B cell (primary cell): ENCODE results near the gene P4HA2. TPM values are rescaled to one million over a fixed set of nuclear protein-coding genes. Genes with fewer than 3 reads are reported as not detected.
A peak's percentile ranks its signal among the peaks of the same experiment; 100 is the strongest.

Experiments used
- ATAC-seq: fragments of 200-7000 bp; cut with Tn5 transposase; one replicate; pipeline ENCODE4 v1.10.0; 2021; ENCODE audit warnings: low read depth, mild to moderate bottlenecking, moderate number of reproducible peaks, moderate library complexity
- CTCF ChIA-PET: fragments of 350-600 bp; sonication (Branson Sonifier 250); formaldehyde crosslinking; loops from one replicate; lab custom pipeline; 2021; ENCODE audit warnings: antibody characterized with exemption, inconsistent platforms; lab: Charles Lee
- POLR2A ChIA-PET: fragments of 350-600 bp; sonication (Branson Sonifier 250); formaldehyde crosslinking; loops from one replicate; lab custom pipeline; 2021; ENCODE audit warnings: antibody characterized with exemption; lab: Charles Lee
- DNase-seq: peaks from one replicate; pipeline ENCODE4 v3.0.0; 2013
- H2AFZ ChIP-seq: 2 replicates; pipeline ENCODE4 v1.6.1; 2012; ENCODE audit warnings: mild to moderate bottlenecking, low read depth, low read length; ENCODE audit not compliant: insufficient read depth, poor library complexity, severe bottlenecking
- H3K27ac ChIP-seq, 2 donors: 1 replicate in 1 of 2; 2 replicates in 1 of 2; pipeline ENCODE4 v1.5.1; 2012 to 2013; ENCODE audit warnings: low read length in 2 of 2, mild to moderate bottlenecking in 2 of 2, moderate library complexity in 1 of 2
- H3K27me3 ChIP-seq, 4 experiments: fragments of 200-600 bp in 1 of 4; sonication (generic) in 1 of 4; replicated peaks in 1 of 4; 1 replicate in 2 of 4; 2 replicates in 2 of 4; pipeline versions ENCODE4 v1.6.1 to v1.7.0; 2013 to 2016; ENCODE audit warnings: low read length in 3 of 4, mild to moderate bottlenecking in 2 of 4, mixed read lengths in 1 of 4, moderate library complexity in 1 of 4; ENCODE audit not compliant: insufficient read depth in 4 of 4, control insufficient read depth in 3 of 4; ENCODE audit errors: control extremely low read depth in 1 of 4
- H3K36me3 ChIP-seq, 2 experiments: replicated peaks in 1 of 2; 1 replicate in 1 of 2; 2 replicates in 1 of 2; pipeline versions ENCODE4 v1.6.1 to v1.7.1; 2013; ENCODE audit warnings: low read length in 1 of 2; ENCODE audit not compliant: insufficient read depth in 2 of 2, control insufficient read depth in 1 of 2; ENCODE audit errors: control extremely low read depth in 1 of 2, extremely low read depth in 1 of 2
- H3K4me1 ChIP-seq, 2 donors: fragments of 200-600 bp in 1 of 2; sonication (generic) in 1 of 2; 1 replicate in 1 of 2; 2 replicates in 1 of 2; pipeline versions ENCODE4 v1.5.1 to v1.6.1; 2013 to 2017; ENCODE audit warnings: low read length in 2 of 2; ENCODE audit not compliant: control insufficient read depth in 2 of 2, insufficient read depth in 2 of 2
- H3K4me2 ChIP-seq: replicated peaks from 2 replicates; pipeline ENCODE3; 2012; ENCODE audit warnings: mild to moderate bottlenecking, low read depth, low read length; ENCODE audit not compliant: poor library complexity, severe bottlenecking
- H3K4me3 ChIP-seq, 5 experiments: fragments of 200-600 bp in 1 of 5; sonication (generic) in 1 of 5; 1 replicate in 3 of 5; 2 replicates in 2 of 5; pipeline versions ENCODE4 v1.5.1 to v1.7.0; 2011 to 2016; ENCODE audit warnings: low read length in 4 of 5, mild to moderate bottlenecking in 4 of 5, low read depth in 2 of 5, control low read depth in 1 of 5, moderate library complexity in 1 of 5; ENCODE audit not compliant: insufficient read depth in 1 of 5; ENCODE audit errors: control extremely low read depth in 1 of 5, extremely low read depth in 1 of 5
- H3K79me2 ChIP-seq: fragments of 200-600 bp; sonication (generic); one replicate; pipeline ENCODE4 v1.6.0; 2016; ENCODE audit warnings: low read length; ENCODE audit not compliant: control insufficient read depth, insufficient read depth
- H3K9ac ChIP-seq: fragments of 200-600 bp; sonication (generic); 2 replicates; pipeline ENCODE4 v1.6.1; 2017; ENCODE audit warnings: mild to moderate bottlenecking, low read length, moderate library complexity
- H3K9me3 ChIP-seq, 3 donors: one replicate each; pipeline versions ENCODE4 v1.6.1 to v1.7.1; 2013; ENCODE audit warnings: low read length in 2 of 3; ENCODE audit not compliant: control insufficient read depth in 2 of 3, insufficient read depth in 1 of 3; ENCODE audit errors: control extremely low read depth in 1 of 3
- H4K20me1 ChIP-seq: 2 replicates; pipeline ENCODE4 v1.6.0; 2012; ENCODE audit warnings: mild to moderate bottlenecking, low read length; ENCODE audit not compliant: insufficient read depth, control insufficient read depth, poor library complexity, severe bottlenecking
- H3K27ac Mint-ChIP-seq: one replicate; pipeline ENCODE4 v1.8.0; 2021; ENCODE audit warnings: mixed read lengths
- H3K27me3 Mint-ChIP-seq: one replicate; pipeline ENCODE4 v1.8.0; 2021; ENCODE audit warnings: mixed read lengths
- H3K4me1 Mint-ChIP-seq: one replicate; pipeline ENCODE4 v1.8.0; 2021; ENCODE audit warnings: mixed read lengths
- H3K4me3 Mint-ChIP-seq: one replicate; pipeline ENCODE4 v1.8.0; 2021; ENCODE audit warnings: mixed read lengths
- H3K9me3 Mint-ChIP-seq: one replicate; pipeline ENCODE4 v1.8.0; 2022; ENCODE audit warnings: mixed read lengths; ENCODE audit not compliant: insufficient read depth
- CTCF ChIP-seq: fragments of 200-600 bp; IDR thresholded peaks from one replicate; pipeline ENCODE4 v1.8.0; 2022; ENCODE audit warnings: antibody characterized with exemption, mild to moderate bottlenecking
- EZH2 ChIP-seq: IDR thresholded peaks from 2 replicates; pipeline ENCODE4 v1.6.1; 2012; ENCODE audit warnings: borderline replicate concordance, low read depth, mild to moderate bottlenecking, moderate library complexity, low read length; ENCODE audit not compliant: insufficient read depth, poor library complexity, severe bottlenecking
- WGBS: methylation state at CpG from one replicate; pipeline ENCODE4 v1.1.5; 2013; ENCODE audit warnings: missing lambda C conversion rate; ENCODE audit not compliant: insufficient coverage; 5-methylcytosine and 5-hydroxymethylcytosine counted together
- intact Hi-C: fragments of 100-400 bp; cut with micrococcal nuclease; formaldehyde crosslinking; loops from one replicate; pipeline ENCODE4 v1.10.0; 2022
- polyA plus RNA-seq: library from polyadenylated mRNA; depleted of rRNA; stranded (reverse); fragments of >200 nt; gene quantifications from 2 replicates; pipeline ENCODE4 v1.2.3, GENCODE V29; 2012
- total RNA-seq, 2 donors: library from RNA; stranded (reverse); fragments of 120-200 nt in 1 of 2; gene quantifications; 1 replicate in 1 of 2; 2 replicates in 1 of 2; pipeline versions ENCODE4 v1.2.3 to v1.2.4, GENCODE V29; 2013 to 2022

Gene P4HA2
- total and polyA plus RNA-seq, 2 donors (not counting 1 experiment from before 2014, with no cell fraction given): 0.09 to 0.25 TPM

- H3K9ac ChIP-seq: no peak overlapping the region
- peaks cover 22% of the 10 kb centered on the region for H3K4me1 Mint-ChIP-seq
- H2AFZ ChIP-seq: peak overlapping the region; percentile 45
- H3K27me3 Mint-ChIP-seq: no peaks in the 10 kb centered on the region
- no peak for ATAC-seq
- no peaks in the 10 kb centered on the region for H3K79me2 ChIP-seq
- WGBS: 33% methylated on average over 3 of the region's 8 CpGs
- H3K9me3 ChIP-seq: peaks cover 0 to 5% (median 0%) of the 10 kb centered on the region in 3 donors
- CTCF ChIA-PET: interaction anchor here (0.6 to 2.7 kb wide), 11 partner anchors 10 to 118 kb away, joined by 3 to 12 read pairs (median 5); partner anchors contain the start of gene CSF2
- H3K4me3 Mint-ChIP-seq: no peak overlapping the region
- intact Hi-C loops: no loop called here
- no peaks in the 10 kb centered on the region for H4K20me1 ChIP-seq
- POLR2A ChIA-PET: no interaction called here
- H3K4me3 ChIP-seq: no peak overlapping the region
- peak; percentile 49 for DNase-seq
- TF ChIP-seq EZH2: no peak
- TF ChIP-seq CTCF: peak; percentile 75
- H3K4me2 ChIP-seq: peak overlapping the region; percentile 34
- H3K27ac ChIP-seq: no peak overlapping the region
- H3K4me1 ChIP-seq: peaks cover 17 to 19% of the 10 kb centered on the region in 2 donors
- no peaks in the 10 kb centered on the region for H3K36me3 ChIP-seq
- H3K9me3 Mint-ChIP-seq: peaks cover 2% of the 10 kb centered on the region
- H3K27ac Mint-ChIP-seq: no peak overlapping the region
- no peaks in the 10 kb centered on the region for H3K27me3 ChIP-seq
These were observed 47.4 kb downstream of the P4HA2 start for GRCh38 chr5:132180134-132180745.

GRCh38 chr5:132179405-132179804, 48.2 kb downstream of the P4HA2 start:
- H3K9me3 ChIP-seq: peaks cover 0 to 5% (median 0%) of the 10 kb centered on the region in 3 donors
- Mint-ChIP-seq H3K4me1 (peaks cover 22% of the 10 kb centered on the region), H3K4me3 (no peak overlapping the region), H3K27ac (no peak overlapping the region), H3K27me3 (no peaks in the 10 kb centered on the region), H3K9me3 (peaks cover 2% of the 10 kb centered on the region)
- H3K4me2 ChIP-seq: no peak overlapping the region
- ChIA-PET CTCF (interaction anchor here (1.0 to 2.7 kb wide), 5 partner anchors 11 to 114 kb away, joined by 3 to 12 read pairs (median 6); partner anchors contain the start of gene CSF2), POLR2A (no interaction called here)
- WGBS: no CpG with 5 or more reads among the region's 3 CpGs
- H3K27me3 ChIP-seq: no peaks in the 10 kb centered on the region
- no peaks in the 10 kb centered on the region for H3K36me3 ChIP-seq
- H3K79me2 ChIP-seq: no peaks in the 10 kb centered on the region
- no peak overlapping the region for H2AFZ ChIP-seq
- ATAC-seq (no peak), DNase-seq (no peak)
- no peaks in the 10 kb centered on the region for H4K20me1 ChIP-seq
- H3K9ac ChIP-seq: no peak overlapping the region
- intact Hi-C loops: no loop called here
- no peak overlapping the region for H3K27ac ChIP-seq
- TF ChIP-seq EZH2 (no peak), CTCF (no peak)
- no peak overlapping the region for H3K4me3 ChIP-seq
- peaks cover 17 to 19% of the 10 kb centered on the region in 2 donors for H3K4me1 ChIP-seq
